ENCODE measurements around the gene METTL26.

METTL26 gene

GRCh38 chr16:651844-652243 lies 15.7 kb upstream of the METTL26 start:
- no peak for TF ChIP-seq CTCF (IDR thresholded peaks at IDR 0.05)
- DNase-seq: no peak
- H3K9me3 ChIP-seq: no peaks in the 10 kb centered on the region
- intact Hi-C loops (cut with DNase I; ENCODE audit: low total_unique reads): no loop called here
- peaks cover 7 to 32% (median 23%) of the 10 kb centered on the region in 4 donors for H3K4me1 ChIP-seq
- no peak overlapping the region for H3K4me3 ChIP-seq
- no peaks in the 10 kb centered on the region for H3K27me3 ChIP-seq
- H3K27ac ChIP-seq: no peak overlapping the region
- H3K36me3 ChIP-seq: peaks cover 0 to 58% (median 7%) of the 10 kb centered on the region in 3 donors

GRCh38 chr16:649631-650030 lies 13.5 kb upstream of the METTL26 start:
- no peak for TF ChIP-seq CTCF (IDR thresholded peaks at IDR 0.05)
- intact Hi-C loops (cut with DNase I; ENCODE audit: low total_unique reads): no loop called here
- Histone ChIP-seq H3K27ac (peak overlapping the region; percentile 82 to 90), H3K4me3 (peak overlapping the region; percentile 81 to 84), H3K36me3 (peaks cover 0 to 36% (median 7%) of the 10 kb centered on the region in 3 donors), H3K4me1 (peaks cover 7 to 46% (median 23%) of the 10 kb centered on the region in 4 donors), H3K9me3 (no peaks in the 10 kb centered on the region), H3K27me3 (no peaks in the 10 kb centered on the region)
- no peak for DNase-seq

GRCh38 chr16:648781-649589 lies 12.9 kb upstream of the METTL26 start, which contains the start of gene WDR90:
Gene WDR90, plus strand, starts transcription at chr16:649365. Its CDS starts 52 bp downstream, at chr16:649417.
- TF ChIP-seq CTCF (IDR thresholded peaks at IDR 0.05): no peak
- Histone ChIP-seq H3K4me3 (peak within 1 kb of the TSS; percentile 81 to 84), H3K27me3 (no peaks in the 10 kb centered on the region), H3K36me3 (peaks cover 0 to 32% (median 7%) of the 10 kb centered on the region in 3 donors), H3K9me3 (no peaks in the 10 kb centered on the region), H3K27ac (peak within 1 kb of the TSS; percentile 82 to 90), H3K4me1 (peaks cover 7 to 46% (median 23%) of the 10 kb centered on the region in 4 donors)
- peak; percentile 92 to 94 for DNase-seq
- intact Hi-C loops (cut with DNase I; ENCODE audit: low total_unique reads): no loop called here

- peaks cover 7 to 48% (median 24%) of the 10 kb centered on the region in 4 donors for H3K4me1 ChIP-seq
- peak overlapping the region; percentile 81 to 84 for H3K4me3 ChIP-seq
- no peaks in the 10 kb centered on the region for H3K27me3 ChIP-seq
- no peaks in the 10 kb centered on the region for H3K9me3 ChIP-seq
- peak overlapping the region; percentile 82 to 90 for H3K27ac ChIP-seq
- no peak for TF ChIP-seq CTCF (IDR thresholded peaks at IDR 0.05)
- no peak for DNase-seq
- H3K36me3 ChIP-seq: peaks cover 0 to 24% (median 7%) of the 10 kb centered on the region in 3 donors
- intact Hi-C loops (cut with DNase I; ENCODE audit: low total_unique reads): no loop called here
These were observed 12.1 kb upstream of the METTL26 start for GRCh38 chr16:648071-648780.

- Histone ChIP-seq H3K9me3 (no peaks in the 10 kb centered on the region), H3K27me3 (no peaks in the 10 kb centered on the region), H3K4me3 (no peak overlapping the region), H3K36me3 (peaks cover 0 to 15% (median 7%) of the 10 kb centered on the region in 3 donors), H3K27ac (no peak overlapping the region), H3K4me1 (peaks cover 7 to 57% (median 32%) of the 10 kb centered on the region in 4 donors)
- intact Hi-C loops (cut with DNase I; ENCODE audit: low total_unique reads): no loop called here
- TF ChIP-seq CTCF (IDR thresholded peaks at IDR 0.05): no peak
- no peak for DNase-seq
These were observed 11.2 kb upstream of the METTL26 start for GRCh38 chr16:647173-647902.
